Trophoblast cell (in vitro differentiated cells and primary cell): ENCODE data around the gene KDM4C.

Experiments
- DNase-seq, 2 donors: peaks; one replicate each; pipeline ENCODE4 v3.0.0-alpha.2; 2016
- H2AFZ ChIP-seq: 2 replicates; pipeline ENCODE4 v1.6.1; 2013; ENCODE audit warnings: low read length, moderate library complexity, mild to moderate bottlenecking; ENCODE audit not compliant: insufficient read depth, poor library complexity
- H2AK5ac ChIP-seq: 2 replicates; pipeline ENCODE4 v1.6.1; 2013; ENCODE audit warnings: mild to moderate bottlenecking, low read length
- H2BK120ac ChIP-seq: 2 replicates; pipeline ENCODE4 v1.6.1; 2013; ENCODE audit warnings: low read length, mild to moderate bottlenecking, moderate library complexity; ENCODE audit not compliant: insufficient read depth, poor library complexity
- H2BK12ac ChIP-seq: 2 replicates; pipeline ENCODE4 v1.6.1; 2013; ENCODE audit warnings: mild to moderate bottlenecking, low read length, moderate library complexity
- H2BK5ac ChIP-seq: 2 replicates; pipeline ENCODE4 v1.6.1; 2013; ENCODE audit warnings: low read length, low read depth, moderate library complexity, mild to moderate bottlenecking; ENCODE audit not compliant: poor library complexity
- H3K14ac ChIP-seq: 2 replicates; pipeline ENCODE4 v1.6.1; 2013; ENCODE audit warnings: mild to moderate bottlenecking, low read length
- H3K18ac ChIP-seq: 2 replicates; pipeline ENCODE4 v1.6.1; 2013; ENCODE audit warnings: mild to moderate bottlenecking, low read length
- H3K23ac ChIP-seq: 2 replicates; pipeline ENCODE4 v1.6.1; 2013; ENCODE audit warnings: low read length
- H3K27ac ChIP-seq: 2 replicates; pipeline ENCODE4 v1.5.1; 2013; ENCODE audit warnings: low read depth, mild to moderate bottlenecking, inconsistent platforms, low read length, moderate library complexity
- H3K27me3 ChIP-seq: 2 replicates; pipeline ENCODE4 v1.6.1; 2013; ENCODE audit warnings: inconsistent platforms, mild to moderate bottlenecking, low read length, moderate library complexity; ENCODE audit not compliant: insufficient read depth
- H3K36me3 ChIP-seq, 2 experiments: 1 replicate in 1 of 2; 2 replicates in 1 of 2; pipeline ENCODE4 v1.6.1; 2013; ENCODE audit warnings: low read length in 2 of 2, mild to moderate bottlenecking in 2 of 2, moderate library complexity in 1 of 2; ENCODE audit not compliant: insufficient read depth in 2 of 2, control insufficient read depth in 1 of 2
- H3K4ac ChIP-seq: 2 replicates; pipeline ENCODE4 v1.6.1; 2013; ENCODE audit warnings: low read depth, mild to moderate bottlenecking, low read length, moderate library complexity
- H3K4me1 ChIP-seq, 2 experiments: 1 replicate in 1 of 2; 2 replicates in 1 of 2; pipeline ENCODE4 v1.6.1; 2013; ENCODE audit warnings: low read length in 2 of 2, mild to moderate bottlenecking in 2 of 2, moderate library complexity in 1 of 2; ENCODE audit not compliant: insufficient read depth in 2 of 2, control insufficient read depth in 1 of 2
- H3K4me2 ChIP-seq: 2 replicates; pipeline ENCODE4 v1.6.1; 2013; ENCODE audit warnings: inconsistent platforms, mild to moderate bottlenecking, low read length, moderate library complexity
- H3K4me3 ChIP-seq: 2 replicates; pipeline ENCODE4 v1.5.1; 2013; ENCODE audit warnings: mild to moderate bottlenecking, low read depth, low read length, inconsistent platforms
- H3K79me1 ChIP-seq: one replicate; pipeline ENCODE4 v1.6.1; 2013; ENCODE audit warnings: low read length
- H3K79me2 ChIP-seq: 2 replicates; pipeline ENCODE4 v1.6.1; 2013; ENCODE audit warnings: low read length, mild to moderate bottlenecking; ENCODE audit not compliant: control insufficient read depth, insufficient read depth, poor library complexity
- H3K9ac ChIP-seq: 2 replicates; pipeline ENCODE4 v1.6.1; 2013; ENCODE audit warnings: mild to moderate bottlenecking, low read length
- H3K9me3 ChIP-seq: 2 replicates; pipeline ENCODE4 v1.6.1; 2013; ENCODE audit warnings: low read depth, mild to moderate bottlenecking, control low read depth, inconsistent platforms, low read length; ENCODE audit not compliant: insufficient read depth
- H4K12ac ChIP-seq: 2 replicates; pipeline ENCODE4 v1.6.1; 2013; ENCODE audit warnings: low read depth, mild to moderate bottlenecking, low read length, moderate library complexity
- H4K8ac ChIP-seq: 2 replicates; pipeline ENCODE4 v1.6.1; 2013; ENCODE audit warnings: low read depth, mild to moderate bottlenecking, low read length, moderate library complexity
- H4K91ac ChIP-seq: one replicate; pipeline ENCODE4 v1.6.1; 2013; ENCODE audit warnings: low read depth, mild to moderate bottlenecking, low read length, moderate library complexity
- WGBS: extraction: QIAGEN DNeasy Blood & Tissue Kit; methylation state at CpG from one replicate; pipeline ENCODE4 v1.1.7; 2013; ENCODE audit warnings: missing lambda C conversion rate; ENCODE audit not compliant: insufficient read length, insufficient coverage; ENCODE audit errors: extremely low coverage; 5-methylcytosine and 5-hydroxymethylcytosine counted together

KDM4C gene

GRCh38 chr9:6884101-6884500, 126.3 kb downstream of the KDM4C start:
- no peaks in the 10 kb centered on the region for H3K79me2 ChIP-seq
- H4K91ac ChIP-seq = no peak overlapping the region
- no peak overlapping the region for H2BK12ac ChIP-seq
- H3K14ac ChIP-seq = no peak overlapping the region
- no peak overlapping the region for H4K12ac ChIP-seq
- H3K23ac ChIP-seq = no peak overlapping the region
- no peak overlapping the region for H2AFZ ChIP-seq
- WGBS = no CpG with 5 or more reads among the region's 5 CpGs
- DNase-seq = no peak
- no peak overlapping the region for H3K18ac ChIP-seq
- no peak overlapping the region for H3K4me2 ChIP-seq
- no peaks in the 10 kb centered on the region for H3K36me3 ChIP-seq
- no peak overlapping the region for H2BK120ac ChIP-seq
- no peak overlapping the region for H4K8ac ChIP-seq
- H3K9ac ChIP-seq = no peak overlapping the region
- no peaks in the 10 kb centered on the region for H3K27me3 ChIP-seq
- no peaks in the 10 kb centered on the region for H3K4me1 ChIP-seq
- H2AK5ac ChIP-seq = no peak overlapping the region
- no peak overlapping the region for H2BK5ac ChIP-seq
- no peak overlapping the region for H3K27ac ChIP-seq
- H3K4me3 ChIP-seq = no peak overlapping the region
- no peaks in the 10 kb centered on the region for H3K9me3 ChIP-seq
- no peaks in the 10 kb centered on the region for H3K79me1 ChIP-seq
- no peak overlapping the region for H3K4ac ChIP-seq

GRCh38 chr9:6884990-6885389, 127.2 kb downstream of the KDM4C start:
- Histone ChIP-seq H3K4ac (no peak overlapping the region), H3K79me2 (no peaks in the 10 kb centered on the region), H3K4me2 (no peak overlapping the region), H3K14ac (no peak overlapping the region), H2BK120ac (no peak overlapping the region), H3K23ac (no peak overlapping the region), H3K36me3 (no peaks in the 10 kb centered on the region), H4K91ac (no peak overlapping the region), H3K4me3 (no peak overlapping the region), H3K9ac (no peak overlapping the region), H2AFZ (no peak overlapping the region), H4K8ac (no peak overlapping the region), H3K18ac (no peak overlapping the region), H2AK5ac (no peak overlapping the region), H3K79me1 (no peaks in the 10 kb centered on the region), H2BK12ac (no peak overlapping the region), H3K4me1 (no peaks in the 10 kb centered on the region), H3K27ac (no peak overlapping the region), H4K12ac (no peak overlapping the region), H2BK5ac (no peak overlapping the region), H3K9me3 (peaks cover 2% of the 10 kb centered on the region), H3K27me3 (no peaks in the 10 kb centered on the region)
- DNase-seq = no peak
- WGBS = no CpG with 5 or more reads among the region's 2 CpGs

GRCh38 chr9:6887051-6887450, 129.3 kb downstream of the KDM4C start:
- no peak overlapping the region for H3K4me2 ChIP-seq
- peaks cover 2% of the 10 kb centered on the region for H3K9me3 ChIP-seq
- H4K12ac ChIP-seq = no peak overlapping the region
- no peak overlapping the region for H3K4ac ChIP-seq
- no peak overlapping the region for H2BK120ac ChIP-seq
- H3K9ac ChIP-seq = no peak overlapping the region
- no peaks in the 10 kb centered on the region for H3K36me3 ChIP-seq
- H2AK5ac ChIP-seq = no peak overlapping the region
- H3K79me2 ChIP-seq = no peaks in the 10 kb centered on the region
- H3K27me3 ChIP-seq = no peaks in the 10 kb centered on the region
- H3K18ac ChIP-seq = no peak overlapping the region
- no peak overlapping the region for H4K8ac ChIP-seq
- H3K14ac ChIP-seq = no peak overlapping the region
- no peaks in the 10 kb centered on the region for H3K79me1 ChIP-seq
- H2AFZ ChIP-seq = no peak overlapping the region
- H3K4me3 ChIP-seq = no peak overlapping the region
- H4K91ac ChIP-seq = no peak overlapping the region
- no CpG with 5 or more reads among the region's 2 CpGs for WGBS
- no peaks in the 10 kb centered on the region for H3K4me1 ChIP-seq
- H2BK12ac ChIP-seq = no peak overlapping the region
- H3K27ac ChIP-seq = no peak overlapping the region
- H2BK5ac ChIP-seq = no peak overlapping the region
- no peak for DNase-seq
- no peak overlapping the region for H3K23ac ChIP-seq

GRCh38 chr9:6889868-6890267, 132.1 kb downstream of the KDM4C start:
- Histone ChIP-seq H3K27ac (no peak overlapping the region), H3K23ac (no peak overlapping the region), H3K4ac (no peak overlapping the region), H3K9ac (no peak overlapping the region), H4K12ac (no peak overlapping the region), H2BK5ac (no peak overlapping the region), H2BK12ac (no peak overlapping the region), H3K4me1 (no peaks in the 10 kb centered on the region), H2AFZ (no peak overlapping the region), H4K91ac (no peak overlapping the region), H3K27me3 (no peaks in the 10 kb centered on the region), H3K14ac (no peak overlapping the region), H3K79me1 (no peaks in the 10 kb centered on the region), H3K4me3 (no peak overlapping the region), H3K9me3 (peaks cover 2% of the 10 kb centered on the region), H3K18ac (no peak overlapping the region), H4K8ac (no peak overlapping the region), H2BK120ac (no peak overlapping the region), H3K79me2 (no peaks in the 10 kb centered on the region), H3K4me2 (no peak overlapping the region), H2AK5ac (no peak overlapping the region), H3K36me3 (no peaks in the 10 kb centered on the region)
- WGBS = no CpG with 5 or more reads among the region's 5 CpGs
- DNase-seq = no peak
